ENCODE measurements around the gene PHYHIPL.
A peak's percentile ranks its signal among the peaks of the same experiment; 100 is the strongest.
"Not testable (repeated sequence)": the region's sequence is repeated elsewhere in the genome, so short reads cannot be mapped to it uniquely, and the experiment has no call there.

PHYHIPL gene

DNA sequence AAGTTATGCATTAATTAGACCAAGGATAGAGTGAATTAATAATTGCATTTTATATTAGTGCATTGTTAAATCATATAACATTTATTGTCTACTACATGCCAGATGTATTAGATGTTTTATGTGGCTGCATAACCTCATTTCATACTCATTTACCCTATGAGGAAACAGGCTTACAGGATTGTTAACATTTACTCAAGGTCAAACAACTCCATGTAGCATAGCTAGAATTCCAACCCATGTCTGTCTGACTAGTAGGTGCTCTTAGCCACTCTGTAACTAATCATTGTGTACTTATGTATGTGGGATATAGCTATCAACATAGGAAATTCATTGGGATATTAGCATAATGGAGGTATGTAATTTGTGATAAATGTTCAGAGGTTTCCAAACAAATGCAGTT, 46.3 kb downstream of the PHYHIPL start:
- no peak overlapping the region for H3K4me3 ChIP-seq (ENCODE audit: low read length)
- TF ChIP-seq, protein P1, sequence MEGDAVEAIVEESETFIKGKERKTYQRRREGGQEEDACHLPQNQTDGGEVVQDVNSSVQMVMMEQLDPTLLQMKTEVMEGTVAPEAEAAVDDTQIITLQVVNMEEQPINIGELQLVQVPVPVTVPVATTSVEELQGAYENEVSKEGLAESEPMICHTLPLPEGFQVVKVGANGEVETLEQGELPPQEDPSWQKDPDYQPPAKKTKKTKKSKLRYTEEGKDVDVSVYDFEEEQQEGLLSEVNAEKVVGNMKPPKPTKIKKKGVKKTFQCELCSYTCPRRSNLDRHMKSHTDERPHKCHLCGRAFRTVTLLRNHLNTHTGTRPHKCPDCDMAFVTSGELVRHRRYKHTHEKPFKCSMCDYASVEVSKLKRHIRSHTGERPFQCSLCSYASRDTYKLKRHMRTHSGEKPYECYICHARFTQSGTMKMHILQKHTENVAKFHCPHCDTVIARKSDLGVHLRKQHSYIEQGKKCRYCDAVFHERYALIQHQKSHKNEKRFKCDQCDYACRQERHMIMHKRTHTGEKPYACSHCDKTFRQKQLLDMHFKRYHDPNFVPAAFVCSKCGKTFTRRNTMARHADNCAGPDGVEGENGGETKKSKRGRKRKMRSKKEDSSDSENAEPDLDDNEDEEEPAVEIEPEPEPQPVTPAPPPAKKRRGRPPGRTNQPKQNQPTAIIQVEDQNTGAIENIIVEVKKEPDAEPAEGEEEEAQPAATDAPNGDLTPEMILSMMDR (conservative IDR thresholded peaks at IDR 0.05; ENCODE audit: low read length), result no peak
- peak; percentile 26 for DNase-seq (ENCODE audit: low read depth)

DNA sequence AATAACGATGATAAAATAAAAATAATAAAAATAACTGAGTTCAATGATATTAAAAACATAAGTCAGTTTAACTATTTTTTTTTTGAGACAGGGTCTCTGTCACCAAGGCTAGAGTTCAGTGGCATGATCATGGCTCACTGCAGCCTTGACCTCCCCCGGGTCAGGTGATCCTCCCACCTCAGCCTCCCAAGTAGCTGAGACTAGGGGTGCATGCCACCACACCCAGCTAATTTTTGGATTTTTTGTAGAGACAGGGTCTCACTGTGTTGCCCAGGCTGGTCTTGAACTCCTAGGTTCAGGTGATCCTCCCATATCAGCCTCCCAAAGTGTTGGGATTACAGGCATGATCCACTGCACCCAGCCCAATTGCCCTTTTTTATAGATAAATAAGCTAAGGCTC, 47.2 kb downstream of the PHYHIPL start:
- not testable (repeated sequence) for H3K4me3 ChIP-seq (ENCODE audit: low read length); DNase-seq (ENCODE audit: low read depth)

DNA sequence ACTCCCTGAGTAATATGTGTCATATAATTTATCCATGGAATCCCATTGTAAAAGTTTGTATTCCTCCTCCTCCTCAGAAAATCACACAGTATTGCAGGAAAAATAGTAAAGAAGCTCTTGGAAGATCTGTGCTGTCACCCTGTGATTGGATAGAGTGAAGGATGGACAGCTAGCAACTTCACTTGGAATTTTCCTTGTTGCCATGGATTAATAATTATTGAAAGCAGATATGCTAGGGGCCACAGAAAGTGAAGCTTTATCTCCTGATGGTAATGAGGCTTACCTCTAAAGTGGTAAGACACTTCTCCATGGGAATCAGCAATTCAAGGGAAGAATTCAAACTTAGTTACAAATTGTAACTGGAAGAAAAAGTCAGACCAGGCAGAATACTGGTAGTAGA, 48.8 kb downstream of the PHYHIPL start:
- TF ChIP-seq, protein P1 (conservative IDR thresholded peaks at IDR 0.05; ENCODE audit: low read length), result no peak
- no peak overlapping the region for H3K4me3 ChIP-seq (ENCODE audit: low read length)
- no peak for DNase-seq (ENCODE audit: low read depth)

DNA sequence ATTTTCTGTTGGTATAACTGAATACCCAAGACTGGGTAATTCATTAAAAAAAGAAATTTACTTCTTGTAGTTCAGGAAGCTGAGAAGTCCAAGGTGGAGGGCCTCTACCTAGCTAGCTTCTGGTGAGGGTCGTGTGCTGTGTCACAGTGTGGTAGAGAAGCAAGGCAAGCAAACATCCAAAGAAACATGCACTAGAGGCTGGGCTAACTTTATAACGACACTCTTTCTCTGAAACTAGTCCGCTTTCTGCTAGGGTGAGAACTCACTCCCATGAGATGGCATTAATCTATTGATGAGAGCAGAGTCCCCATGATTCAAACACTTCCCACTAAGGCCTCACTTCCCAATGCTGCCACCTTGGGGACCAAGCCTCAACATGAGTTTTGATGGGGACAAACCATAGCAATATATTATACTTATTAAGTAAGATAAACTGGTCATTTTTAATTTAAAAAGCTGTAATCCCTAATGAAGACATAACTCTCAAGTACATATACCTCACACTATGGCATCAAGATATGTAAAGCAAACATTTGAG, 50.8 kb downstream of the PHYHIPL start:
- TF ChIP-seq, protein P1 (conservative IDR thresholded peaks at IDR 0.05; ENCODE audit: low read length), result no peak
- no peak for DNase-seq (ENCODE audit: low read depth)
- H3K4me3 ChIP-seq (ENCODE audit: low read length), result no peak overlapping the region

DNA sequence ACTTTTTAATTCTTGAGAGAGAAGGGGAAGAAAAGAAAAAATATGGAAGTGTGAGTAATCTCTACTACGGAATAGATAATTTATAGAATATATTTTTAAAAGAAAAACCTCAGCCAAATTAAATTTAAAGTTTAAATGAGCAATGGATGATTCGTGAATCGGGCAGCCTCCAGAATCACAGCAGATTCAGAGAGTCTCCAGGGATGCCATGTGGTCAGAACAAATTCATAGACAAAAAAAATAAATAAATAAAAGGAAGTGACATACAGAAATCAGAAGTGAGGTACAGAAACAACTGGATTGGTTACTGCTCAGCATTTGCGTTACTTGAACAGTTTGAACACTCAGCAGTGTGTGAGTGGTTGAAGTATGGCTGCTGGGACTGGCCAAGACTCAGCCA, 53.0 kb downstream of the PHYHIPL start:
- H3K4me3 ChIP-seq (ENCODE audit: low read length), result no peak overlapping the region
- peak; percentile 4 for DNase-seq (ENCODE audit: low read depth)
- TF ChIP-seq, protein P1 (conservative IDR thresholded peaks at IDR 0.05; ENCODE audit: low read length), result no peak

DNA sequence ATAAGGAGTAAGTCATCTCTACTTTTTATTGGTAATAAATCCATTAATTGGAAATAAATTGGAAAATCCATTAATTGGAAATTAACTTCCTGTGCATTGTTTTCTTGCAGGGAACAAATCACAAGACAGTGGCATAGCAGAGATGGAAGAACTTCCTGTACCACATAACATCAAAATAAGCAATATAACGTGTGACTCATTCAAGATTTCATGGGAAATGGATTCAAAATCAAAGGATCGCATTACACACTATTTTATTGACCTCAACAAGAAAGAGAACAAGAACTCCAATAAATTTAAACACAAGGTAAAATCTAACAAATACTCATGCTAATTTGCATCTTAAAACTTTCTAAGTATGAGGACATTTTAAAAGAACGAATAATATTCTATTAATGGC, 57.8 kb downstream of the PHYHIPL start:
- TF ChIP-seq, protein P1 (conservative IDR thresholded peaks at IDR 0.05; ENCODE audit: low read length), result no peak
- DNase-seq (ENCODE audit: low read depth), result no peak
- no peak overlapping the region for H3K4me3 ChIP-seq (ENCODE audit: low read length)

DNA sequence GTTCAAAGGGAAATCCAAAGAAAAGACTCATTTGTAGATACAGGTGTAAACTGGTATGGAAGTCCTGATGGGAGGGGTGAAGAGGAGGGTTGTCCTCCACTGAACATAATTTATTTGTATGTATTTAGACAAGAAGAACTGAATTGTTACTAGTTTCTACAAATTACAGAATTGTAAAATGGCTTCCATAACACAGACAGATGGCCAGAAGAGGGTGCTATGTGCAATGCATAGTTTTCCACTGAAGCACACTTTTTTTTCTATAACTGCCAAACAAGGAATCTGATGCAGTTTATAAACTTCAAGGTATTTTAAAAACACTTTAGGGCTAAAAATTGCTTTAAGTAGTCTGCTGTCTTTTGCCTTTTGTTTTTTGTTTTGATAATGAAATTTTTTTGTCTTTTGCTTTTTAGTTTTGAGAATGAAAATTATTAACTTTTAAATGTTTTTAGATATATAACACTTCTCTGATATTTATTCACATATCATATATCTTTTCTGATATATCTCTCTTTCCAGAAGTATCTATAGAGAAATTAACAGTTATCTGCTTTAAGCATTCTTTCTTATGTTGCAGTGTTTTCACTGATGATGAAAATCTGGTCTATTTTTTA, 58.5 kb downstream of the PHYHIPL start:
- H3K4me3 ChIP-seq (ENCODE audit: low read length), result no peak overlapping the region
- DNase-seq (ENCODE audit: low read depth), result peak; percentile 55
- TF ChIP-seq, protein P1 (conservative IDR thresholded peaks at IDR 0.05; ENCODE audit: low read length), result peak; percentile 79

Measured in AG10803 (cell line).